Measurements from ENCODE around the gene CTNNBL1.

The CTNNBL1 gene

DNA sequence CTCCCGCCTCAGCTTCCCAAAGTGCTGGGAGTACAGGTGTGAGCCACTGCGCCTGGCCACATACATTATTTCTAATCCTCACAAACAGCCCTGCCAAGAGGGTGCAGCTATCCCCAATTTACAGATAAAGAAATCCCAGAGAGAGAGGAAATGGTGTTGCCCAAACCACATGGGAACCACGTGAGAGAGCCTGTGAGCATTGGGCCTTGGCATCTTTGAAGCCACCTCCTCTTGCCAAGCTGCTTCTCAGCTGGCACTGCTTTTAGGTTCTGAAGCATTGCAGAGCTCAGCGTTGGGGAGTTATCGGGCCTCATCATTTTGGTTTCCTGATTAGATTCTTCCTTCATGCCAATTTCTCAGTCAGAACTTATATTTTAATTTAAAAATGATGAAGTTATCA, 80.3 kb downstream of the CTNNBL1 start:
- in situ Hi-C loops (cut with MboI; ENCODE audit: low sequenced_read_pairs): no loop called here
- H3K4me1 ChIP-seq: no peaks in the 10 kb centered on the region
- no peak overlapping the region for H3K4me3 ChIP-seq
- H3K36me3 ChIP-seq (replicated peaks): no peaks in the 10 kb centered on the region
- H3K27me3 ChIP-seq (ENCODE audit: low read depth): no peaks in the 10 kb centered on the region
- H3K9me3 ChIP-seq: no peaks in the 10 kb centered on the region
- no peak for DNase-seq (ENCODE audit: low spot score in 2 of 2)

DNA sequence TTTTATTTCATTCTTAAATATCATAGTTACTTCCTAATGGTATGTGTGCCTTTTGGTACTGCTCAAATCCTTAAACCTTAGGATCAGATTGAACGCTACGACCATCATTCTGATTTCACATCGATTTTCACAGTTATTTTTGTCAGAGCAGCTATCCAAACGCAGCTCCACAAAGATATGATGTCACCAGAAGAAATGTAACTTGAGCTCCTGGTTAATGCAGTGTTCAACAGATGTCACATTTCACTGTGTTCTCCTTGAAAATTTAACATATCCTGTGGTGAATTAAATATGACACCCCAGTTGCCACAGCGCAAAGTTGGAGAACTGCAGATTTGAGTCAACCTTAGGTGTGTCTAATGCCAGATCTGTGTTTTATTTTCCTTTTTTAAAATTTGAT, 81.4 kb downstream of the CTNNBL1 start:
- DNase-seq (ENCODE audit: low spot score in 2 of 2): no peak
- in situ Hi-C loops (cut with MboI; ENCODE audit: low sequenced_read_pairs): no loop called here
- H3K36me3 ChIP-seq (replicated peaks): no peaks in the 10 kb centered on the region
- no peaks in the 10 kb centered on the region for H3K4me1 ChIP-seq
- H3K27me3 ChIP-seq (ENCODE audit: low read depth): no peaks in the 10 kb centered on the region
- H3K9me3 ChIP-seq: no peaks in the 10 kb centered on the region
- H3K4me3 ChIP-seq: no peak overlapping the region

DNA sequence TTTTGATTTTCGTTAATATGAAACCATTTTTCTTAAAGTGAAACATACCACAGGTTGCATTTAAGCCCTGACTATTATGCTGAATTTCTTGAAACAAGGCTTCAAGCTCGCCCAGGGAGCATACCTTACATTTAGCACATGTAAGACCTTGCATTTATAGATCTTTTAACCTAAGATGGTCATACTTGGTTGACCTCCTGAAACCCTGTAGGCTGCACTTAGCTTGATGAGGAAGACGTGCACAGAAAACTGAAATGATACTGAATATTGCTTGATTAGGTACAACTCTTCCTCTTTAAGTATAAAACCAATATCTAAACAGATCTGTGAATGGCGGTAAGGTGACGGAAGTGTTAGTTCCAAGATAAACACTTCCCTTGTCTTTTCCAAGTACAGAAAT, 82.2 kb downstream of the CTNNBL1 start:
- DNase-seq (ENCODE audit: low spot score in 2 of 2): no peak
- in situ Hi-C loops (cut with MboI; ENCODE audit: low sequenced_read_pairs): no loop called here
- H3K27me3 ChIP-seq (ENCODE audit: low read depth): no peaks in the 10 kb centered on the region
- no peaks in the 10 kb centered on the region for H3K36me3 ChIP-seq (replicated peaks)
- H3K4me3 ChIP-seq: no peak overlapping the region
- no peaks in the 10 kb centered on the region for H3K4me1 ChIP-seq
- no peaks in the 10 kb centered on the region for H3K9me3 ChIP-seq

DNA sequence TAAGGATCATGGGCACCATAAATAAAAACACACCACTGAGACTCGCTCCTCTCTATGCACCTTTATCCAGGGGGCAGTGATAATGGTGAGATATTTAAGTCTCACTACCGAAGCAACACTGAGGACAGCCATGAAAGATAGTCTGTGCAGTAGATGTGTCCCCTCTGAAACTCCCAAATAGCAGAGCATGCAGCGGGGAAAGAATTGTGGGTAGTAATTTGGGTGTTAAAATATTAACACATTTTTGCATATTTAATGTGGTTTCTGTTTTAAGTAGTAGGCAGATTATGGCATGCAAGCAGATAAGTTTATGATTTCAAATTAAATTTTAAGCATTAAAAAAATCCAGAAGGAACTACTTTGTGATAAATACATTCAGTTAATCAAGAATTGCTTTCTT, 82.7 kb downstream of the CTNNBL1 start:
- DNase-seq (ENCODE audit: low spot score in 2 of 2): no peak
- no peaks in the 10 kb centered on the region for H3K4me1 ChIP-seq
- no peak overlapping the region for H3K4me3 ChIP-seq
- no peaks in the 10 kb centered on the region for H3K36me3 ChIP-seq (replicated peaks)
- H3K9me3 ChIP-seq: no peaks in the 10 kb centered on the region
- in situ Hi-C loops (cut with MboI; ENCODE audit: low sequenced_read_pairs): no loop called here
- no peaks in the 10 kb centered on the region for H3K27me3 ChIP-seq (ENCODE audit: low read depth)

DNA sequence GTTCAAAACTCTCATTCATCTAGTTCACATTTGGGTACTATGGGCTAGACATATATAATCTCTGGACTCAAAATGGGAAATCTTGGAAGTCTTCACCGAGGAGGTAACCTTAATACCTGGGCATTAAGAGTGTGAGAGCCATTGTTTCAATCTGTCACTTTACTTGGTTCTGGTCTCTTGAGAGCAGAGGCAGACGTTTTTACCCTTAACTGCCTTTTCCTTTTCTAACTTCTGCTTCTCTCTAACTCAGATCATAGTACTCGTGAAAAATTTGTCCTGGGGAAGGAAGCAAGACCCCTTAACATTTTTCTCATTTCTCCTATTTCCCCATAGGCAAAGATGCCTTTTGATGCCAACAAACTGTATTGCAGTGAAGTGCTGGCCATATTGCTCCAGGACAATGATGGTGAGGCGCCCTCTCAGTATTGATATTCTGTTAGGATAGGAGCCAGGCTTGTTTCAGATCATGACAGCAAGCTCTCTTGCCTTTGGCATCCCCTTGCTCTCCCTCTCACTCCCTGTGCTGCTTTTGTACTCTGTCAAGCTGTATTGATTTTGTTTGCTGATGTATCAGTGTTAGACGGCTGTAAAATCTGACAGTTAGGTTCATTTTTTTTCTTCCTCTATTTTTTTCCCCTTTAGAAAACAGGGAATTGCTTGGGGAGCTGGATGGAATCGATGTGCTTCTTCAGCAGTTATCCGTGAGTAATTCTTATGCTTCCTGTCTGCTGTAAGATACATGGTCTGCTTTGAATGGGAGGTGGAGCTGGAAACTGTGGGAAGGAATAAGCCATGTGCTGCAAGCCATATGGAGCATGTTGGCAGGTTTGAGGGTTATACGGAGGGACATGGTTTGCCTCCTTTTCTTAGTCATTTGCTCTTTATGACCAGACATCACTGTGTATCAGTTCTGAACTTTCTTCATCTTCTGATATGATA, 83.5 kb downstream of the CTNNBL1 start:
- H3K4me1 ChIP-seq: no peaks in the 10 kb centered on the region
- in situ Hi-C loops (cut with MboI; ENCODE audit: low sequenced_read_pairs): no loop called here
- no peak for DNase-seq (ENCODE audit: low spot score in 2 of 2)
- no peaks in the 10 kb centered on the region for H3K9me3 ChIP-seq
- H3K27me3 ChIP-seq (ENCODE audit: low read depth): no peaks in the 10 kb centered on the region
- H3K4me3 ChIP-seq: no peak overlapping the region
- no peaks in the 10 kb centered on the region; the same call in 1 of the 2 replicates for H3K36me3 ChIP-seq (replicated peaks)

DNA sequence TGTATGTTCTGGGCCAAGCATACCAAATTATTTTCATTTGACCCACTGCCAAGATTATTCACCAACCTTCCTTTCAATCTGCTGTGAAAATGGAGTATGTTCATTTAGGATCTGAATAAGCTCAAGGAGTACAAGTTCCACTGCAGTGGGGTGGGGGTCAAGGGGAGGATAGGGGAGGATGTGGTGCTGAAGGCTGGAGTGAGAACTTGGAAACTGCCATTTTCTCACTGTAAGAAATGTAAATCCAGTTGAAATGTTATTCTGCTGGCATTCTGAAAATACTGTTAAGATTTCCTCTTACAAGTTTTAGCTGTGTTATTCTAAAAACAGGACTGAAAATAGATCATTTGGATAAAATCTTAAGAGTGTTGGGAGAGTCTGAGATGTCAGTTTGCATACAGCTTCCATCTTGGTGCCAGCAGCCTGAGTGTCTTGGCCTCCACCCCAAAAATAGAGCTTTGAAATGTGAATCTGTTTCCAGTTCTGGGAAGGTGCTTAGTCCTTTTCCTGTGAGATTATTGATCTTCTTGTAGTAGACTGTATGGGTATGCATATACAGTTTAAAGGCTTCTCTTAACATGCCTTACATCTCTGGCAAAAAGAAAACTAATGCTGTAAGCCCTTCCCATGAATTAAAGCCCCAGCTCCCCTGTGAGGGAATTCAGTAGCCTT, 84.3 kb downstream of the CTNNBL1 start:
- in situ Hi-C loops (cut with MboI; ENCODE audit: low sequenced_read_pairs): no loop called here
- H3K9me3 ChIP-seq: no peaks in the 10 kb centered on the region
- no peaks in the 10 kb centered on the region for H3K4me1 ChIP-seq
- H3K36me3 ChIP-seq (replicated peaks): no peaks in the 10 kb centered on the region; the same call in 1 of the 2 replicates
- DNase-seq (ENCODE audit: low spot score in 2 of 2): no peak
- no peak overlapping the region for H3K4me3 ChIP-seq
- no peaks in the 10 kb centered on the region for H3K27me3 ChIP-seq (ENCODE audit: low read depth)

DNA sequence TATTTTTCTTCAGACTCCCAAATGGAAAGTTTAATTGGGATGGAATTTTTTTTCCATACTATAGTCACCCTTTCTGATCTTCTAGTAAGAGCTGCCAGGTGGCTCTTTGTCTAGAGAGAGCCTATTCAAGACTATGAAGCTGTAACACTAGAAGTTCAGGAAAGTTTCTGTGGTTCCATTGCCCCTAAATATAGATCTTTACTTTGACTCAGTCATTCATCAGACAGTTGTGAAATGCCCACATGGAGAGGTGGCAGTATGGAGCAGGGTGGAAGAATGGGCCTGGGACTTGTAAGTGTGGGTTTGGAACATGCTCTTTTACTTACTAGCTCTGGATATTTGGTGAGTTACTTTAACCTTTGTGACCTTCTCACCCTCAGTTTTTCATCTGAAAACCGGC, 87.8 kb downstream of the CTNNBL1 start:
- in situ Hi-C loops (cut with MboI; ENCODE audit: low sequenced_read_pairs): no loop called here
- no peak for DNase-seq (ENCODE audit: low spot score in 2 of 2)

DNA sequence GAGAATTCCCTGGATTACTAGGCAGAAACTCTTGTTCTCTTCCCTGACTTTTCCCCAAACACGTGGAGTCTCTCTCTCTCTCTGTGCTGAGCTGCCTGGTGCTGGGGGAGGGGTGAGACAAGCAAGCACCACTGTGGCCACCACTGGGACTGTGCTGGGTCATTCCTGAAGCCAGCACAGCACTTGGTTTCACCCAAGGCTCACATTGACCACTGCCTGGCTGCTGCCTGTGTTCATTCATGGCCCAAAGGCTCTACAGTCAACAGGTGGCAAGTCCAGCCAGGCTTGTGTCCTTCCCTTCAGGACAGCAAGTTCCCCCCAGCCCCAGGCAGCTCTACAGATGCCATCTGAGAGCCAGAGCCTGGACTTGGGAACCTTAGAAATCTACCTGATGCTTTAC, 92.2 kb downstream of the CTNNBL1 start:
- H3K36me3 ChIP-seq (replicated peaks): no peaks in the 10 kb centered on the region; the same call in none of the 2 replicates
- H3K27me3 ChIP-seq (ENCODE audit: low read depth): no peaks in the 10 kb centered on the region
- no peak for DNase-seq (ENCODE audit: low spot score in 2 of 2)
- H3K4me3 ChIP-seq: no peak overlapping the region
- in situ Hi-C loops (cut with MboI; ENCODE audit: low sequenced_read_pairs): no loop called here
- no peaks in the 10 kb centered on the region for H3K4me1 ChIP-seq
- H3K9me3 ChIP-seq: no peaks in the 10 kb centered on the region

More for the DNA sequence above, 87.8 kb downstream of the CTNNBL1 start:
- H3K27me3 ChIP-seq (ENCODE audit: low read depth): no peaks in the 10 kb centered on the region
- no peak overlapping the region for H3K4me3 ChIP-seq
- no peaks in the 10 kb centered on the region for H3K4me1 ChIP-seq
- no peaks in the 10 kb centered on the region; the same call in 1 of the 2 replicates for H3K36me3 ChIP-seq (replicated peaks)
- H3K9me3 ChIP-seq: no peaks in the 10 kb centered on the region

DNA sequence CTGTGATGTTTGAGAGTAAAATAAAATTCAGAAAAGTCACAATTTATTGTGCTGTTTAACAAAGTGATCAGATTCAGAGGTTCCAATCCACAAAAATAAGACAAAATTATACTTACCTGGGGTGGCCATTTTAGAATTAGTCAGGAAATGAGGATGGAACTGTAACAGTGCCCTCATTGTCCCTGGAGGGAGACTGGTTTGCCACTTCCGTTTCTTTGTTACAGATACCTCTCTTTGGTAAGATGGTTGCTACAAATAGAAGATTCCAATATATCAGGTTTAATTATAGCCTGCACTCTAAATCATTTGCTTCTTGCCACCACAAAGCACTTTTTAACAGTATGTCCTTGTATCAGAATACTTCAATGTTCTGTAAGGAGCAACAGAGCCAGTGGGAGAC, 95.6 kb downstream of the CTNNBL1 start:
- no peaks in the 10 kb centered on the region; the same call in 1 of the 2 replicates for H3K36me3 ChIP-seq (replicated peaks)
- H3K27me3 ChIP-seq (ENCODE audit: low read depth): no peaks in the 10 kb centered on the region
- no peak for DNase-seq (ENCODE audit: low spot score in 2 of 2)
- in situ Hi-C loops (cut with MboI; ENCODE audit: low sequenced_read_pairs): no loop called here
- H3K9me3 ChIP-seq: no peaks in the 10 kb centered on the region
- H3K4me1 ChIP-seq: no peaks in the 10 kb centered on the region
- no peak overlapping the region for H3K4me3 ChIP-seq

DNA sequence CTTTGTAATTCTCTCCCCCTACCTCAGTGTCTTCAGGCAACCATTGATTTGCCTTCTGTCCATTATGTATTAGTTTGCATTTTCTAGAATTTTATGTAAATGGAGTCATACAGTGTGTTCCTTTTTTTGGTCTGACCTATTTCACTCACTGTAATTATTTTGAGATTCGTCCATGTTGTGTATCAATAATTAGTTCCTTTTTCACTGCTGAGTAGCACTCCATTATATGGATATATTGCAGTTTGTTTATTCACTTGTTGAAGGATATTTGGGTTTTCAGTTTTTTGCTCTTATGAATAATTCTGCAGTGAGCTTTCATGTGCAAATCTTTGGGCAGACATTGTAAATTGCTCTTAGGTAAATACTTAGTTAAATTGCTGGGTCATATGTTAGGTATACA, 97.1 kb downstream of the CTNNBL1 start:
- Histone ChIP-seq H3K4me1 (no peaks in the 10 kb centered on the region), H3K9me3 (no peaks in the 10 kb centered on the region), H3K27me3 (ENCODE audit: low read depth) (no peaks in the 10 kb centered on the region), H3K36me3 (replicated peaks) (no peaks in the 10 kb centered on the region; the same call in 1 of the 2 replicates), H3K4me3 (no peak overlapping the region)
- in situ Hi-C loops (cut with MboI; ENCODE audit: low sequenced_read_pairs): no loop called here
- DNase-seq (ENCODE audit: low spot score in 2 of 2): no peak

DNA sequence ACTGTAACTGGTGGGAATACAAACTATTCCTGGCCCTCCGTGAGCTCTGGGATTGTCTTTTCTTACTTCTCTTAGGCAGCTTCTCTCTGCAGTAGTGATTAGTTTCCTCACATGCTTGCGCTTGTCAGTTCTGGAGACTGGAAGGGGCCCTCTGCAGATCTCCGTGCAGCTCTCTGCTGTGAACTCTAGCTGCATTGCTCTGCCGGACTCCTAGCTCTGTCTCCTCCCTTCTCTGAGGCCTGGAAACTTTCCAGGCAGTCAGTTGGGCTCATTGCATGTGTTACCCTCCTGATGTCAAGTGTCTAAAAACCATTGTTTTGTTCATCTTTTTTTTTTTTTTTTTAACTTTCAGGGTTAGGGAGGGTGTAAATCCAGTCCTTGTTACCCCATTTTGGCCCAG, 102.3 kb downstream of the CTNNBL1 start:
- in situ Hi-C loops (cut with MboI; ENCODE audit: low sequenced_read_pairs): no loop called here
- no peaks in the 10 kb centered on the region for H3K27me3 ChIP-seq (ENCODE audit: low read depth)
- H3K4me3 ChIP-seq: no peak overlapping the region
- no peaks in the 10 kb centered on the region for H3K9me3 ChIP-seq
- H3K4me1 ChIP-seq: 0 out of 2 replicates have a peak, but pooled peaks cover 6% of the 10 kb centered on the region
- no peak for DNase-seq (ENCODE audit: low spot score in 2 of 2)
- 0 out of 2 replicates have a peak, but pooled peaks cover 3% of the 10 kb centered on the region for H3K36me3 ChIP-seq (replicated peaks)

DNA sequence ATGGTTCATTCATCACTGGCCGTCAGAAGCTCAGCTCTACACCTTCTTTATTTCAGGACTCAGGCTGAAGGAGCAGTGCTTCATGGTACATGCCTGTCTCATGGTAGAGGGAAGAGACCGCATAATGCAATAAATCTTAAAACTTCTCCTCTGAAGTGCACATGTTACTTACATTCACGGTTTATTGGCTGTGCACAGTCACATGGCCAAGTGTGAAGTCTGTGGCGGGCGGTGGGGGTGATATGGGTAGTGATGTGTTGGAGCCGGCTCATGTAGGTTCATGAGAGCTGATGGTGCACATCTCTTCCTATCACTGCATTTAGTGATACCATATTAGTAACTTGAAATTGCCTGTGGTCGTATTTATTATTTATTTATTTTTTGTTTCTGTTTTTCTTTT, 102.9 kb downstream of the CTNNBL1 start:
- in situ Hi-C loops (cut with MboI; ENCODE audit: low sequenced_read_pairs): no loop called here
- 0 out of 2 replicates have a peak, but pooled peaks cover 6% of the 10 kb centered on the region for H3K4me1 ChIP-seq
- H3K9me3 ChIP-seq: no peaks in the 10 kb centered on the region
- H3K4me3 ChIP-seq: no peak overlapping the region
- no peak for DNase-seq (ENCODE audit: low spot score in 2 of 2)
- no peaks in the 10 kb centered on the region for H3K27me3 ChIP-seq (ENCODE audit: low read depth)
- H3K36me3 ChIP-seq (replicated peaks): 0 out of 2 replicates have a peak, but pooled peaks cover 3% of the 10 kb centered on the region

DNA sequence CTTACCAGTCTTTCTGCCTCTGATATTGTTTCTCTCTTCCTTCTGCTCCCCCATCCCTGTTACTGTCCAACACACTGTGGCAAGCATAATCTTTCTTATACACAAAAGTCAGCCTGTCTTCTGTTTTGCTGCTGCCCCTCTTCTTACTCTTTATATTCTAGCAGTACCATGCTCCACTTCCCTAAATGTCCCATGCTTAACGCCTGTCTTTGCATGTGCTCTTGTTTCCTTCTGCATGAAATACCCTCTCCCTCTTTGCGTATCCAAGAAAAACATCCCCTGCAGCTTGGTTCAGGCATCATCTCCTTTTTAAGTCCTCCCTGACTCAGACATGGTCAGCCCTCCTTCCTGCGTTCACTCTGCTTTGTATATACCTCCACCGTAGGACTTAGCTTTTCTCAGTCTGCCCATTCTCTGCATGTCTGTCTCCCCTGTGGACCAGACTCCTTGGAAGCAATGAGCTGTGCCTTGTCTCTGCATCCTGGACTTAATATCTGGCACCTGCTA, 103.9 kb downstream of the CTNNBL1 start:
- in situ Hi-C loops (cut with MboI; ENCODE audit: low sequenced_read_pairs): no loop called here
- H3K36me3 ChIP-seq (replicated peaks): 0 out of 2 replicates have a peak, but pooled peaks cover 3% of the 10 kb centered on the region
- H3K9me3 ChIP-seq: no peaks in the 10 kb centered on the region
- peak in 1 of 2 experiments; percentile 24 for DNase-seq (ENCODE audit: low spot score in 2 of 2)
- H3K27me3 ChIP-seq (ENCODE audit: low read depth): no peaks in the 10 kb centered on the region
- 0 out of 2 replicates have a peak, but pooled peaks cover 6% of the 10 kb centered on the region for H3K4me1 ChIP-seq
- H3K4me3 ChIP-seq: no peak overlapping the region

DNA sequence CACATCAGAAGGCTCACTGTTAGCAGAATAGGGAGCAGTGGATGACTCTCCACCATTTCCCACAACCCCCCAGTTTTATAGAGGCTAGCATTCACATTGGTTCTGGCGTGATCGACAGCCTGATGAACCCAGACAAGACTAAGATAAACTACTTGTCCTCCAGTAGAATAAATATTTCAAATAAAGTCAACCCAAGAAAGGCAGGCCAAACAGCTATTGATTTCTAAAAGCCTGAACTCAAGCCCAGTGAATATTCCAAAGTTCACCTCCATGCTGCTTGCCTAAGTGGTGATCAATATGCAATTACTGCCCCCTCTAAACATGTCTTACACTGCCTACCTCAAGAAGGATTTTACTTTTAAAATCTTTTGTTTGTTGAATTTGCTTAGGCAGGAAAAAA, 104.5 kb downstream of the CTNNBL1 start:
- H3K36me3 ChIP-seq (replicated peaks): 0 out of 2 replicates have a peak, but pooled peaks cover 6% of the 10 kb centered on the region
- H3K4me1 ChIP-seq: 0 out of 2 replicates have a peak, but pooled peaks cover 6% of the 10 kb centered on the region
- H3K4me3 ChIP-seq: no peak overlapping the region
- in situ Hi-C loops (cut with MboI; ENCODE audit: low sequenced_read_pairs): no loop called here
- no peaks in the 10 kb centered on the region for H3K9me3 ChIP-seq
- no peaks in the 10 kb centered on the region for H3K27me3 ChIP-seq (ENCODE audit: low read depth)
- no peak for DNase-seq (ENCODE audit: low spot score in 2 of 2)

Measured in HAP-1 (cell line).